ENCODE measurements around the gene NTM. TPM values are rescaled to one million over a fixed set of nuclear protein-coding genes. Genes with fewer than 3 reads are reported as not detected.

The NTM gene
- total and polyA plus RNA-seq, 2 of the 8 experiments (the other 6 are each of a cell fraction or from before 2014, with no cell fraction given): 13.4 to 20.0 TPM

- Histone ChIP-seq H3K27me3 (replicated peaks in 1 of 4; ENCODE audit: control insufficient read depth in 3 of 4, extremely low read depth in 1 of 4, insufficient read depth in 3 of 4, low read length in 3 of 4) (peaks cover 0 to 38% (median 21%) of the 10 kb centered on the region in 4 experiments; a peak in 6 of 7 replicates), H3K79me2 (ENCODE audit: control insufficient read depth in 1 of 2, insufficient read depth in 2 of 2, low read length in 2 of 2) (no peaks in the 10 kb centered on the region), H3K4me2 (ENCODE audit: insufficient read depth in 1 of 2, low read depth in 2 of 2, low read length in 2 of 2) (no peak overlapping the region), H2BK5ac (ENCODE audit: low read depth, low read length) (no peak overlapping the region), H2AK5ac (ENCODE audit: low read depth, low read length) (no peak overlapping the region), H3K56ac (replicated peaks; ENCODE audit: insufficient read length, low read depth, low read length) (no peak overlapping the region), H4K20me1 (replicated peaks in 1 of 2; ENCODE audit: control insufficient read depth in 1 of 2, insufficient read depth in 2 of 2, low read length in 2 of 2) (peaks cover 0 to 4% of the 10 kb centered on the region in 2 experiments), H3K14ac (ENCODE audit: insufficient read length) (no peak overlapping the region), H3K4me3 (ENCODE audit: extremely low read depth in 1 of 4, insufficient read depth in 2 of 4, low read depth in 3 of 4, low read length in 4 of 4) (no peak overlapping the region), H3K27ac (ENCODE audit: low read depth, low read length) (no peak overlapping the region), H3K4ac (replicated peaks; ENCODE audit: insufficient read length, low read depth, low read length) (no peak overlapping the region), H3K9me3 (ENCODE audit: insufficient read depth in 2 of 2, low read depth in 1 of 2, low read length in 1 of 2) (no peaks in the 10 kb centered on the region), H3K36me3 (ENCODE audit: control insufficient read depth in 2 of 4, insufficient read depth in 4 of 4, low read length in 3 of 4) (no peaks in the 10 kb centered on the region), H2BK20ac (ENCODE audit: low read length) (no peak overlapping the region), H2BK12ac (ENCODE audit: low read depth, low read length) (0 out of 2 replicates have a peak overlapping the region, but pooled peaks have one; percentile 23), H3K79me1 (ENCODE audit: low read depth, low read length) (no peaks in the 10 kb centered on the region), H2AFZ (ENCODE audit: low read length) (no peak overlapping the region), H3K23me2 (ENCODE audit: low read depth, low read length) (no peaks in the 10 kb centered on the region; the same call in 1 of the 2 replicates), H4K91ac (replicated peaks; ENCODE audit: insufficient read length, low read length) (no peak overlapping the region), H2BK120ac (replicated peaks; ENCODE audit: low read depth, low read length) (no peak overlapping the region), H4K8ac (ENCODE audit: extremely low read depth, insufficient read depth, low read length) (no peak overlapping the region), H3K18ac (ENCODE audit: extremely low read depth, low read length) (no peak overlapping the region; the same call in 1 of the 2 replicates), H2BK15ac (ENCODE audit: low read length) (no peak overlapping the region), H3K4me1 (replicated peaks in 1 of 4; ENCODE audit: control insufficient read depth in 3 of 4, insufficient read depth in 4 of 4, low read length in 3 of 4) (peaks cover 0 to 5% (median 3%) of the 10 kb centered on the region in 4 experiments; a peak in 5 of 7 replicates), H3K23ac (ENCODE audit: insufficient read length) (no peak overlapping the region), H3K9ac (replicated peaks in 1 of 4; ENCODE audit: extremely low read depth in 1 of 4, low read depth in 3 of 4, low read length in 3 of 4) (no peak overlapping the region), H4K5ac (ENCODE audit: insufficient read length, low read depth, low read length) (no peak overlapping the region)
- FAIRE-seq (no peak), DNase-seq (ENCODE audit: low read depth in 1 of 2, low spot score in 2 of 2) (no peak)
- POLR2A ChIA-PET (ENCODE audit: partially characterized antibody): interaction anchor here (0.7 kb wide), 1 partner anchor 329 kb away, joined by 3 read pairs; no protein-coding TSS in a partner anchor
- 87% methylated on average over 10 of the region's 10 CpGs; no CpG with 5 or more reads in 1 of the 2 experiments for WGBS, 2 experiments (ENCODE audit: extremely low coverage in 1 of 2, insufficient coverage in 1 of 2, insufficient read length in 1 of 2, insufficient replicate concordance in 2 of 2, low coverage in 1 of 2, low lambda C conversion rate in 2 of 2, missing lambda C conversion rate in 1 of 2)
- CTCF ChIA-PET (ENCODE audit: partially characterized antibody): interaction anchor here (0.5 to 11.9 kb wide), 25 partner anchors 9 to 462 kb away, joined by 3 to 115 read pairs (median 7); no protein-coding TSS in a partner anchor
- TF ChIP-seq POLR2AphosphoS5 (IDR thresholded peaks at IDR 0.05; ENCODE audit: low read depth, low read length) (no peak), ATF3 (IDR thresholded peaks at IDR 0.05; ENCODE audit: insufficient read depth, low read depth, low read length) (no peak), KDM5A (IDR thresholded peaks at IDR 0.05; ENCODE audit: low read length) (no peak), TBP (IDR thresholded peaks at IDR 0.05; ENCODE audit: low read depth, low read length) (no peak), SRF (IDR thresholded peaks at IDR 0.05; ENCODE audit: low read depth, low read length) (no peak), CBX8 (IDR thresholded peaks at IDR 0.05; ENCODE audit: borderline replicate concordance, low read depth, low read length) (no peak), BRCA1 (IDR thresholded peaks at IDR 0.05; ENCODE audit: low read depth, low read length) (no peak), EZH2 (IDR thresholded peaks at IDR 0.05; ENCODE audit: low read depth, low read length, severe bottlenecking) (no peak), RXRA (IDR thresholded peaks at IDR 0.05; ENCODE audit: insufficient read depth, low read depth, low read length) (no peak)
These were observed 325.5 kb downstream of the NTM start for GRCh38 chr11:131695889-131696429.
